ENCODE measurements around the gene NFYC.

DNA sequence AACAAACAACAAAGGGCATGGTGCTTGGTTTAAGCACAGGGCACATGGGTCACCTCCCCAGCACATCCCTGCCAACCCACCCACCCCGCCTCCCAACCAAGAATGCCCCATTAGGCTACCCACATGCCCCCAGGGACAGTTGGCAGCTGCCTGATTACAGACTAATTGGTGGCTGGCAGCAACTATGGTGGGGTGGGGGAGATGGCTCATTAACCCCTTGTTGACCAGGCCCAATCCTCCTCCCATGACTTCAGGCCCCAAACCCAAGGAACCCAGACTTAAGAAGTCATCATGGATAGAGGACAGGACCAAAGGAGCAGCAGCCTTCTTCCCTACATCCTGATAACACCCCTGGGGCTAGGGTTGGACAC lies 27.4 kb upstream of the NFYC start:
- TF ChIP-seq, protein P1, sequence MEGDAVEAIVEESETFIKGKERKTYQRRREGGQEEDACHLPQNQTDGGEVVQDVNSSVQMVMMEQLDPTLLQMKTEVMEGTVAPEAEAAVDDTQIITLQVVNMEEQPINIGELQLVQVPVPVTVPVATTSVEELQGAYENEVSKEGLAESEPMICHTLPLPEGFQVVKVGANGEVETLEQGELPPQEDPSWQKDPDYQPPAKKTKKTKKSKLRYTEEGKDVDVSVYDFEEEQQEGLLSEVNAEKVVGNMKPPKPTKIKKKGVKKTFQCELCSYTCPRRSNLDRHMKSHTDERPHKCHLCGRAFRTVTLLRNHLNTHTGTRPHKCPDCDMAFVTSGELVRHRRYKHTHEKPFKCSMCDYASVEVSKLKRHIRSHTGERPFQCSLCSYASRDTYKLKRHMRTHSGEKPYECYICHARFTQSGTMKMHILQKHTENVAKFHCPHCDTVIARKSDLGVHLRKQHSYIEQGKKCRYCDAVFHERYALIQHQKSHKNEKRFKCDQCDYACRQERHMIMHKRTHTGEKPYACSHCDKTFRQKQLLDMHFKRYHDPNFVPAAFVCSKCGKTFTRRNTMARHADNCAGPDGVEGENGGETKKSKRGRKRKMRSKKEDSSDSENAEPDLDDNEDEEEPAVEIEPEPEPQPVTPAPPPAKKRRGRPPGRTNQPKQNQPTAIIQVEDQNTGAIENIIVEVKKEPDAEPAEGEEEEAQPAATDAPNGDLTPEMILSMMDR (IDR thresholded peaks at IDR 0.05): no peak
- TF ChIP-seq POLR2A (IDR thresholded peaks at IDR 0.05): no peak
